ENCODE results near the gene DUSP22. TPM values are rescaled to one million over a fixed set of nuclear protein-coding genes. Genes with fewer than 3 reads are reported as not detected.

The DUSP22 gene
- total RNA-seq, 1 donor from 2014 or later, result 61.2 TPM

DNA sequence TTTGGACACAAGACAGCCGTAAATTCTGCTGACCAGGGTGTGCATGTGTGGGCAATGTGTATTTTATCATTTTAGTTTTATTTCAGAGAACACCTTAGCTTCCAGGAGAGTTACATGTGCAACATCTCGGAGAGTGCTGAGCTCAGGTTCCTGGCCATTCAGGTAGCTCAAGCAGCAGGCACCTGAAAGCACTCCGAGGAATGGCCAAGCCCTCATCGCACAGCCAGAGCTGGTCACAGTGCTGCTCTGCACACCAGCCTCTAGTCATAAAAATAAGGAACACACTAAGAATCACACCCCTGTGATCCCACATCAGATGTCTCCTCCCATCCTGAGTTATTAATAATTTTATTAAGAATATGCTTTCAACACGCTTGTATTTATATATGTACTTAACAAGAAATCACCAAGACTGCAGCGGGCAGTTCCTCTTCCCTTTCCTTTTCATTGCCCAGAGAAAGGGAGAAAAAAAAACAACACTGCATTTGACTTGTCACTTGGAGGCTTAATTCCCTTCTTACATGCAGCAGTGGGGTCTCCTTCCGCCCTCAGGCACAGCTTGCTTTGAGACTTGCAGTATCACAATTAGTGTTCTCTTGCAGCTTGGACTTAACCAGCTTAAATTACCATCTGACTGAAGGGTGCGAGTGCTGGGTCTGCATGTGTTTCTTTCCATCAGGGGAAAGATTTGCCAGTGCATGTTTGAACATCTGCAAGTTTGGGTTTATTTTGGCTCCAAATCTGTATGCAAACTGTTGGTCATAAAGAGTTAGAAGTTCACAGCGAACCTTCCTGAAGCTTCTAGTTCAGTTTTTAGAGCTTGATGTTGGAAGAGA lies 63.3 kb downstream of the DUSP22 start:
- H3K27ac ChIP-seq, result no peak overlapping the region
- no peaks in the 10 kb centered on the region for H3K4me1 ChIP-seq
- ATAC-seq (no peak), DNase-seq (peak; percentile 28)
- no peak overlapping the region for H3K4me3 ChIP-seq
- H3K9me3 ChIP-seq, result no peaks in the 10 kb centered on the region
- TF ChIP-seq, protein P1, sequence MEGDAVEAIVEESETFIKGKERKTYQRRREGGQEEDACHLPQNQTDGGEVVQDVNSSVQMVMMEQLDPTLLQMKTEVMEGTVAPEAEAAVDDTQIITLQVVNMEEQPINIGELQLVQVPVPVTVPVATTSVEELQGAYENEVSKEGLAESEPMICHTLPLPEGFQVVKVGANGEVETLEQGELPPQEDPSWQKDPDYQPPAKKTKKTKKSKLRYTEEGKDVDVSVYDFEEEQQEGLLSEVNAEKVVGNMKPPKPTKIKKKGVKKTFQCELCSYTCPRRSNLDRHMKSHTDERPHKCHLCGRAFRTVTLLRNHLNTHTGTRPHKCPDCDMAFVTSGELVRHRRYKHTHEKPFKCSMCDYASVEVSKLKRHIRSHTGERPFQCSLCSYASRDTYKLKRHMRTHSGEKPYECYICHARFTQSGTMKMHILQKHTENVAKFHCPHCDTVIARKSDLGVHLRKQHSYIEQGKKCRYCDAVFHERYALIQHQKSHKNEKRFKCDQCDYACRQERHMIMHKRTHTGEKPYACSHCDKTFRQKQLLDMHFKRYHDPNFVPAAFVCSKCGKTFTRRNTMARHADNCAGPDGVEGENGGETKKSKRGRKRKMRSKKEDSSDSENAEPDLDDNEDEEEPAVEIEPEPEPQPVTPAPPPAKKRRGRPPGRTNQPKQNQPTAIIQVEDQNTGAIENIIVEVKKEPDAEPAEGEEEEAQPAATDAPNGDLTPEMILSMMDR (IDR thresholded peaks at IDR 0.05), result no peak
- intact Hi-C loops (cut with DNase I), result no loop called here
- no peaks in the 10 kb centered on the region for H3K27me3 ChIP-seq
- no peaks in the 10 kb centered on the region for H3K36me3 ChIP-seq

DNA sequence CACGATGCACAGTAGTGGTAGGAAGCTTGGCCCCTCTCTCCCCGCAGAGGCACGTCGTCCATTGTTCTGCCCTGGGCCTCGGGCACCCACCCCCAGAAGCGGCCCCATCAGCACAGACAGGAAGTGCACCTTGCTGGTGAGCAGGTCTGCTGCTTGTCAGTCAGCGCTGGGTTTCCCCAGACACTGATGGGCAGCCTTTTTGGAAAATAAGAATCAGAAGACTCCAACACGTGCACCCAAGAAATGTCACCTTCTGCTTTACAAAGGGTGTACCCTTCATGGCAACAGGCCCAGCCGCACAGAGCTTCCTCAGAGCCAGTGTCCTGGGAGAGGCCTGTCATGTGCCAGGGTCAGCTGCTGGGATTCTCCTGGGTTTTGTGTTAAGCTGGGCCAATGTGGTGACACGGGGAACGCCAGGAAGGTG lies 64.6 kb downstream of the DUSP22 start:
- Histone ChIP-seq H3K9me3 (no peaks in the 10 kb centered on the region), H3K4me3 (no peak overlapping the region), H3K4me1 (no peaks in the 10 kb centered on the region), H3K36me3 (no peaks in the 10 kb centered on the region), H3K27ac (no peak overlapping the region), H3K27me3 (no peaks in the 10 kb centered on the region)
- DNase-seq (peak; percentile 65), ATAC-seq (no peak)
- TF ChIP-seq, protein P1 (IDR thresholded peaks at IDR 0.05), result no peak
- intact Hi-C loops (cut with DNase I), result no loop called here

DNA sequence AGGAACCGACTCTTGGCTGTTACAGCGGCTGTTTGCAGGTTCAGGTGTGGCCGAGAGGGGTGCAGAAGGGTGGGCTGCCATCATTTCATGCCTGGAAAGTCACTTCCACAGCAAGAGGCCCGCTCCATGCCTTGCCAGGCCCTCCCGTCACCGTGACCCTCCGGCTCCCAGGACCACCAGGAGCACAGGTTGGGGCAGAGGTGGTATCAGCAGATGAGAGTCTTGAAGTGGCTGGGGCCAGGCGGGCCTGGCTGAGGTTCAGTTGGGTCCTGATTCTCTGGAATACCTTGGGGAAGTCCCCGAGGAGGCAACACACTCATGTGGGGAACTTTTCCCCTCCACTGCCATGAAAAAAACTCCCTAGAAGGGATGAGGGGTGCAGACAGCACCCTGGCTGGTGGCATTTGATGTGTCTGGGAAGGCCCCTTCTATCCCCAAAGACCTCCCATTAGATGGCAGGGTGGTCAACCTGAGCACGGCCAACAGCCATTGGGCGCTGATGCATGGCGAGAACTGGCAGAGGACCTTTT lies 65.0 kb downstream of the DUSP22 start:
- peak; percentile 70 for DNase-seq
- intact Hi-C loops (cut with DNase I), result no loop called here
- no peak for ATAC-seq
- no peaks in the 10 kb centered on the region for H3K27me3 ChIP-seq
- TF ChIP-seq, protein P1 (IDR thresholded peaks at IDR 0.05), result no peak
- H3K36me3 ChIP-seq, result no peaks in the 10 kb centered on the region
- H3K9me3 ChIP-seq, result no peaks in the 10 kb centered on the region
- no peak overlapping the region for H3K4me3 ChIP-seq
- no peaks in the 10 kb centered on the region for H3K4me1 ChIP-seq
- no peak overlapping the region for H3K27ac ChIP-seq

DNA sequence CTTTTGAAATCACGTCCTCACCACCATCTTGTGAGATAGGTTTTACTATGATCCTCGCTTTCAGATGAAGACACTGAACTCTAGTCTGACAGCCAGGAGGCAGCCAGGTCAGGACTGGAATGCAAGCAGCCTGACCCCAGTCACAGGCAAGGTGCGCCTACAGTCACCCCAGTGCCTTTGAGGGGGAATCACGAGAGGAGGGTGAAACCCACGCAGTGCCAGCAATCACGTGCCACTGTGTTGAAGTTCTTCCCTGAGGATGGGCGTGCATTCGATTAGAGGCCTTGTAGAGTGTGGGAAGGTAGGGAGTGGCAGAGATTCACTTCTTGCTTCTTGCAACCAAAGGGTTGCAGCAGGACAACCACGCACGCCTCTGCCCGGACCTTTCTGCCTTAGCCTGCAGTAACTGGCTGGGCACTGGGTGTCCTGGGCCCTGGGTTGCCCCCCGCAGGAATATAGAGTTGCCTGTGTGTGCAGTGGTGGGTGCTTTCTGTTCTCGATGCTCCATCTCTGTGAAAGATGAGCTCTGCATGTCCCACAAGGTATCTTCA lies 65.6 kb downstream of the DUSP22 start:
- DNase-seq (peak; percentile 70), ATAC-seq (peak; percentile 11)
- TF ChIP-seq, protein P1 (IDR thresholded peaks at IDR 0.05), result no peak
- H3K4me3 ChIP-seq, result no peak overlapping the region
- no peak overlapping the region for H3K27ac ChIP-seq
- no peaks in the 10 kb centered on the region for H3K27me3 ChIP-seq
- no peaks in the 10 kb centered on the region for H3K36me3 ChIP-seq
- H3K4me1 ChIP-seq, result no peaks in the 10 kb centered on the region
- intact Hi-C loops (cut with DNase I), result no loop called here
- no peaks in the 10 kb centered on the region for H3K9me3 ChIP-seq

DNA sequence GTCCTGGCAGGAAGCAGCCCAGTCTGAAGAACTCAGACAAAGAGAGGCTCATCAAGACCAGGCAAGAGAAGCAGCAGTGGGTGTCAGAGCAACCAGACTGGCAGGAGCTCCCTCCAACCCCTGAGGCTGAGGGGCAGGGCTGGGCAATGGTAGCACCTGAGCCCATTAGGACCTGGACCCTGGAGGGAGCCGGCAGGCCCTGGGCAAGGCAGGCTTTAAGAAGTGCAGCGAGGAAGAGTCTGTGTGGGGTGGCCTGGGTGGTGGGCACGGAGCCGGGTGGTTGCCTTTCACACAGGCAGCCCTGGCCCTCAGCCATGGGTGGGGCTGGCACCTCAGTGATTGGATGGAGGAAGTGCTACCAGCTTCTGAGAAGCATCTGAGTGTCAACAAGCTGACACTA lies 66.1 kb downstream of the DUSP22 start:
- peak; percentile 2 for ATAC-seq
- no peaks in the 10 kb centered on the region for H3K4me1 ChIP-seq
- TF ChIP-seq, protein P1 (IDR thresholded peaks at IDR 0.05), result no peak
- no peak overlapping the region for H3K4me3 ChIP-seq
- no peak overlapping the region for H3K27ac ChIP-seq
- peak; percentile 68 for DNase-seq
- H3K36me3 ChIP-seq, result no peaks in the 10 kb centered on the region
- H3K9me3 ChIP-seq, result no peaks in the 10 kb centered on the region
- intact Hi-C loops (cut with DNase I), result no loop called here
- H3K27me3 ChIP-seq, result no peaks in the 10 kb centered on the region
